ENCODE results near the gene BLTP3A.
"Not testable (repeated sequence)": the region's sequence is repeated elsewhere in the genome, so short reads cannot be mapped to it uniquely, and the experiment has no call there.

Gene BLTP3A

DNA sequence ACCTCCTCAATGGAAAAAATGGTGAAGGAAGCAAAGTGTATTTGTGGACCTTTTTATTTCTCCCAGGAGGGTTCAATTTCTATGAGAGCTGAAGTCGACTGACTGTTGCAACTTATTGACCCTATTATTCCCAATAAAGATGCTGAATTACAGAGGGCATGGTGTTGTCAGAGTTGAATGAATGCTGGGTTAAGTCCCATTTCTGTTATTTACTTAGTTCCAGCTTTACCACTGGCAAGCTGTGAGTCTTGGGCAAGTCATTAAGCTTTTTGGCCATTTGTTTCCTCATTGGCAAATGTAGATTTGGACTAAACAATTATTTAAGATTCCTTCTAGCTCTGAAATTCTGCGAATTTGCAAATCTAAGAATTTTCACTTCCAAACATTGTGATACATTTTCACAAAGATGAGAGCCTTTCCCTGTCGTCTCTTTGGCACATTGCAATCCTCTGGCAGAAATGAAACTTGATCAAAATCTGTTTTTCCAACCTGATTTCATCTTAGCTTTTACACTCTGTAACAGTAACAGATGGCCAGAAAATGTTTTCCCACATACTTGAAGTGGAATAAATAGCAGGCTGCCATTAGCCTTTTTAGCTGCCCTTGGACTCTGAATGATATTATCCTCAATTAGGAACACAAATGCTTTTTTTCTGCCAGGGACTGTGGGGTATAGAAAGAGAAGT is 21.3 kb downstream of the BLTP3A start:
- Histone ChIP-seq H3K9me3 (ENCODE audit: insufficient read depth, low read depth, low read length) (no peaks in the 10 kb centered on the region), H3K27me3 (ENCODE audit: insufficient read depth, low read length) (no peaks in the 10 kb centered on the region), H3K36me3 (ENCODE audit: insufficient read depth, low read depth, low read length) (no peaks in the 10 kb centered on the region), H3K9ac (ENCODE audit: low read depth, low read length) (no peak overlapping the region), H3K4me1 (ENCODE audit: insufficient read depth, low read length) (no peaks in the 10 kb centered on the region; the same call in 1 of the 2 replicates), H3K27ac (ENCODE audit: low read length) (no peak overlapping the region), H3K4me3 (ENCODE audit: low read length) (no peak overlapping the region)

DNA sequence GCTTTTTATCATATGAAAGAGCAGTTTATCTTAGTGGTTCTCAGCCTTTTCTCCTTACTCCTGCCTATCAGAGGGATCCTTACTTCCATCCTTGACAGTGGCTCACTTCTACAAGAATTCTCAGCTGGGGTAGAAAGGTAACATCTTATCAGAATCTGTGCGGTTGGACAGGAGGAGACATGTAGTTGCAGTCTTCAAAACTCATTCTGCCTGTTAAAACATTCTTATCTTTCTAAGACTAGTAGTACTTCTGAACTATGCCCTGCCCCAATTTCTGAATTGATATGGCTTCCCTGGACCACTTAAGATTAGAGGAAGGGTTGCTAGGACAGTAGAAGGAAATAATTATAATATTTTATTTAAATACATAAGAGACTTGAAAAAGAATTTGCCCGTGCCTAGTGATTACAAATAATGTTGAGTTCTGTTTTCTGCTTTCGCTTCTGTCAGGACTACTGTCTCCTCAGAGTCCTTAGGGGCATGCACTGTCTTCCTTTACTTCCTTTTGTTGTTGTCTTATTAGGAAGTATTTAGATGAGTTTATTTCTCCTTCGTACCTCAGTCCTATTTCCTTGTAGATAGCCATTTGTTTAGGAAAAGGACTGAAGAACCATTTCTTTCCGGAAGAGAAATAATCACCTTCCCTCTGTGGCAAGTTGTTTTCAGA is 24.9 kb downstream of the BLTP3A start:
- Histone ChIP-seq H3K27me3 (ENCODE audit: insufficient read depth, low read length) (no peaks in the 10 kb centered on the region), H3K4me3 (ENCODE audit: low read length) (no peak overlapping the region), H3K9me3 (ENCODE audit: insufficient read depth, low read depth, low read length) (no peaks in the 10 kb centered on the region), H3K4me1 (ENCODE audit: insufficient read depth, low read length) (no peaks in the 10 kb centered on the region), H3K27ac (ENCODE audit: low read length) (no peak overlapping the region), H3K36me3 (ENCODE audit: insufficient read depth, low read depth, low read length) (peaks cover 4% of the 10 kb centered on the region; the same call in 1 of the 2 replicates), H3K9ac (ENCODE audit: low read depth, low read length) (no peak overlapping the region)

DNA sequence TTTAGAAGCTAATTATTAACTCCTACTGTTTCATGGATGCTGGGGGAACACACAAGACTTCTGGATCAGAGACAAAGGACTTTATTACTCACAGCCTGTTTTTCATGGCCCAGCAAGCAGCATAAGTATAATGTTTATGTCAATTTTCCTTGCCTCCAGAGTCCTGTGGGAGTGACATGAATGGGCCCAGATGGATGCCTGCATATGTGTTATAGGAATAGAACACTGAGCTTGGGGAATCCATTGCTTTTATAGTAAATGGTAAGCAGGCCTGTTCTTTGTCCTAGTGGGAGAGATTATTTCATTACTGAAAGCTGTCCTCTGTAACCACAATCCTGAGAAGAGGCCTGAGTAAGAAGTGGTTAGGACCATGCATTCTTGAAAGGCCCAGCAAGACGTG is 25.6 kb downstream of the BLTP3A start:
- no peaks in the 10 kb centered on the region for H3K9me3 ChIP-seq (ENCODE audit: insufficient read depth, low read depth, low read length)
- H3K4me3 ChIP-seq (ENCODE audit: low read length): no peak overlapping the region
- peaks cover 8% of the 10 kb centered on the region; the same call in 1 of the 2 replicates for H3K36me3 ChIP-seq (ENCODE audit: insufficient read depth, low read depth, low read length)
- H3K27ac ChIP-seq (ENCODE audit: low read length): no peak overlapping the region
- H3K27me3 ChIP-seq (ENCODE audit: insufficient read depth, low read length): no peaks in the 10 kb centered on the region
- no peak overlapping the region for H3K9ac ChIP-seq (ENCODE audit: low read depth, low read length)
- H3K4me1 ChIP-seq (ENCODE audit: insufficient read depth, low read length): no peaks in the 10 kb centered on the region

DNA sequence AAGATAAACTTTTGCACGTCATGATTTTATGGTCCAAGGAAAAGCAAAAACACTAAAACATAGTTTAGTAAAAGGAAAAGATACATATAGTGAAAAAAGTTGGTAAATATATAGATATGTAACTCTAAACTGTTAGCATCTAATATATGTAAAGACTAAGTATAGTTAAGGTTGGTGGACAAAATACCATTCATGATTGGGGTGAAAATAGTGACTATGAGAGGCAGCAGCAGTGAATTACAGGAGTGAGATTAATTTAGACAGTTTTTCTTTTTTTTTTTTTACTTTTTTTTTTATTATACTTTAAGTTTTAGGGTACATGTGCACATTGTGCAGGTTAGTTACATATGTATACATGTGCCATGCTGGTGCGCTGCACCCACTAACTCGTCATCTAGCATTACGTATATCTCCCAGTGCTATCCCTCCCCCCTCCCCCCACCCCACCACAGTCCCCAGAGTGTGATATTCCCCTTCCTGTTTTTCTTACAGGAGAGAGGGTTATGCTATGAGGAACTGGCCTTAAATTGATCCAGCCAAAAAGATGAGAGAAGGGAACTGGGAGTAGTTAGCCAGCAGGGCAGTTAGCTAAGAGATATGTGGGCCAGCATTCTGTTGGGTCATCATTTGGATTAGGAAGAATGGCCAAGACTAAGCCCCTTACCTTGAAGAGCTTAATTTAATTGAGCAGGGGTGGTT is 27.1 kb downstream of the BLTP3A start:
- H3K27ac ChIP-seq (ENCODE audit: low read length); H3K9me3 ChIP-seq (ENCODE audit: insufficient read depth, low read depth, low read length); H3K9ac ChIP-seq (ENCODE audit: low read depth, low read length); H3K27me3 ChIP-seq (ENCODE audit: insufficient read depth, low read length); H3K4me1 ChIP-seq (ENCODE audit: insufficient read depth, low read length); H3K4me3 ChIP-seq (ENCODE audit: low read length): not testable (repeated sequence)
- peaks cover 22% of the 10 kb centered on the region; the same call in 1 of the 2 replicates for H3K36me3 ChIP-seq (ENCODE audit: insufficient read depth, low read depth, low read length)

DNA sequence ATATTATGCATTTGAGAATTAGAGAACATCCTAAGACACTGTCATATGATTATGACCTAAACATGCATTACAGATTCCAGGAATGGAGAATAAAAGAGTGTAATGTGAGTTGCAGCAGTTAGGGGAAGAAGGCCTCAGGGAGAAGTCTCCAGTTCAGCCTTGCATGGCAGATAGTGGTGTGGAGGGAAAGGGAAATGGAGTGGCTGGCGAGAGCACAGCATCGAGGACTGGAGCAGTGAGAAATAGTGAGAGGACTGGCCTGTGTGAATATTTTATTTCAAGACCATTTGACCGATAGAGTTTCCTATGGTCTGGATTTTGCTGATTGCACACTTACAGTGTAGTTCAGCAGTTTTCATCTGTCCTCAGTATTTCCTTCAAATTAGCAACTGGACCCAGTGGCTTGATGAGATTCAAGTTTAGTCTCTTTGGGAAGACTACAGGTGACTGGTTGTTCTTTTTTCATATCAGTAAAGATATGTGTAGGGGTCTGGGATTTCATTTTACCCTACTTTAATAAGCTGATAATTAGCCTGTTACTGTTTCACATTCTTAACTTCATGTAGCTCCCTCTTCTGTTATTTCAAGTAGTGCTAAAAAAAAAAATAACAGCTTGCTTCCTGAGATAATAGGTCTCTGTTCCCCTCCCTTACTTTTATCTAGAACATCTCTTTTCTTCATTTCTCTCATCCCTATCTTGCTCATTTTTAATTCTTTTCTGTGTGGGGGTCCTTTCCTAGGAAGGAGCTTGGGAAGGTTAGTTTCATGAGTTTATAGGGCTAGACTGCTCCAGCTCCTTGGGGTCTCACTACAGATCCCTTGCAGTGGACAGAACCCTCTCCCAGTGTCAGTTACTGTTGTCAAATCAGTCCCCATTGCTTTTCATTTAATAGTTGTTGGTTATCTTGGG is 27.9 kb downstream of the BLTP3A start:
- Histone ChIP-seq H3K9ac (ENCODE audit: low read depth, low read length) (no peak overlapping the region), H3K27ac (ENCODE audit: low read length) (no peak overlapping the region), H3K4me3 (ENCODE audit: low read length) (no peak overlapping the region)

DNA sequence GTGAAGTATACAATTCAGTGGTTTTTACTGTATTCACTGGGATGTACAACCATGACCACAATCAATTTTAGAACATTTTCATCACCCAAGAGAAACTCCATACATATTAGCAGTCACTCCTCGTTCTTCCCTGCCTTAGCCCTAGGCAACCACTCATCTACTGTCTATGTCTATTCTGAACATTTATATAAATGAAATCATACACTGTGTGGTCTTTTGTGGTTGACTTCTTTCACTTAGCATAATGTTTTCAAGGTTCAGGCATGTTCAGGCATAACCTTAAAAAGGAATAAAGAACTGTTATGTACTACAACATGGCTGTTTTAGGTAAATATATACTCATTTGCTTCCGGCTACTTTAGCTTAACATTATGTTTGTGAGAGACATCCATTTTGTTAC is 37.3 kb downstream of the BLTP3A start:
- H3K36me3 ChIP-seq (ENCODE audit: insufficient read depth, low read depth, low read length): peaks cover 41% of the 10 kb centered on the region
- no peak overlapping the region for H3K27ac ChIP-seq (ENCODE audit: low read length)
- H3K9me3 ChIP-seq (ENCODE audit: insufficient read depth, low read depth, low read length): no peaks in the 10 kb centered on the region

More for the DNA sequence above, 27.9 kb downstream of the BLTP3A start:
- H3K27me3 ChIP-seq (ENCODE audit: insufficient read depth, low read length): no peaks in the 10 kb centered on the region
- H3K36me3 ChIP-seq (ENCODE audit: insufficient read depth, low read depth, low read length): peaks cover 24% of the 10 kb centered on the region; the same call in 1 of the 2 replicates
- no peaks in the 10 kb centered on the region for H3K9me3 ChIP-seq (ENCODE audit: insufficient read depth, low read depth, low read length)
- no peaks in the 10 kb centered on the region for H3K4me1 ChIP-seq (ENCODE audit: insufficient read depth, low read length)

DNA sequence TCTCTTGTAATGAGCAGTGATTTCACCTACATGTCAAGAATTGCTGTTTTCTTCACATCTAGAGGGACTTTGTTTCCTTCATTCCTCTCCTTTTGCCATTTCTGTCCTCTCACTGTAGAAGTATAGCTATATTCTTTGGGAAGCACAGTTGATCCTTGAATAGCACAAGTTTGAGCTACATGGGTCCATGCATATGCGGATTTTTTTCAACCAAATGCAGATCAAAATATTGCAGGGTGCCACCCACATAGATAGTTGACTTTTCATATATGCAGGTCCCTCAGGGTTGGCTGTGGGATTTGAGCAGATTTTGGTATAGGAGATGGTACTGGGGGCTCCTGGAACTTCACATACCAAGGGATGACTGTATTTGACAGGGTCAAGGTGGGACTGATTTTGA is 41.1 kb downstream of the BLTP3A start:
- no peak overlapping the region for H3K9ac ChIP-seq (ENCODE audit: low read depth, low read length)
- H3K36me3 ChIP-seq (ENCODE audit: insufficient read depth, low read depth, low read length): peaks cover 40% of the 10 kb centered on the region
- H3K27me3 ChIP-seq (ENCODE audit: insufficient read depth, low read length): no peaks in the 10 kb centered on the region
- no peaks in the 10 kb centered on the region for H3K9me3 ChIP-seq (ENCODE audit: insufficient read depth, low read depth, low read length)
- peak overlapping the region; percentile 32 for H3K27ac ChIP-seq (ENCODE audit: low read length)
- no peaks in the 10 kb centered on the region for H3K4me1 ChIP-seq (ENCODE audit: insufficient read depth, low read length)
- no peak overlapping the region for H3K4me3 ChIP-seq (ENCODE audit: low read length)

More for the DNA sequence above, 37.3 kb downstream of the BLTP3A start:
- Histone ChIP-seq H3K4me1 (ENCODE audit: insufficient read depth, low read length) (no peaks in the 10 kb centered on the region), H3K27me3 (ENCODE audit: insufficient read depth, low read length) (no peaks in the 10 kb centered on the region), H3K4me3 (ENCODE audit: low read length) (no peak overlapping the region), H3K9ac (ENCODE audit: low read depth, low read length) (no peak overlapping the region)

DNA sequence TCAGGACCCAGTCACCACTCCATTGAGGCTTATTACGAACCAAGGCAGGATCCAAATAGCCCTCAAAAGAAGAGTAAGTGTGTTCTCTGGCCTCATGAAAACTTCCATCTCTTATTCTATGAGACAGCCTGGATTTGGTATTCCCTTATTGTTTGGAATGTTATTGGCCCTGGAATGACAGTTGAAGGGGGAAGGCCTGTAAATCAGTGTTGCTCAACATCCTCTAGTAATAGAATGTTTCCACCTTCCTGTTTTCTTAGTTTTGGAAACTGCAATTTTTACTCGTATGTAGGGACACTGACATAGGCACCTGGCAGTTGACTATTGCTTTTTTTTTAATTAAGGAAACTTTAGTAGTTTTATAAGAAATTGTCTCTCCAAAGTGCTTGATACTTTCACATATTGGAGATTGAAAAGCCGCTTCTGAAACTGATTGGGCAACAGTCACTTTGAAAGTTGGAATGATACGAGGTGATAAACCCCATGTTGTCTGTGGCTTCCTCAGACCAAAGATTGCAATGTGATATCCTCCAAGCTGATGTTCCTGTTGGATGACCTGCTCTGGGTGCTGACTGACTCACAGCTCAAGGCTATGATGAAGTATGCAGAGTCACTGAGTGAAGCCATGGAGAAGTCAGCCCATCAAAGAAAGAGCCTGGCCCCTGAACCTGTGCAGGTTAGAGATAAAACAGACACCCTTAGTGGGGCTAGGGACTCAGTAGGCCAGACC is 43.1 kb downstream of the BLTP3A start:
- Histone ChIP-seq H3K9ac (ENCODE audit: low read depth, low read length) (no peak overlapping the region), H3K27me3 (ENCODE audit: insufficient read depth, low read length) (no peaks in the 10 kb centered on the region), H3K4me3 (ENCODE audit: low read length) (no peak overlapping the region), H3K4me1 (ENCODE audit: insufficient read depth, low read length) (no peaks in the 10 kb centered on the region), H3K27ac (ENCODE audit: low read length) (no peak overlapping the region), H3K36me3 (ENCODE audit: insufficient read depth, low read depth, low read length) (peaks cover 36% of the 10 kb centered on the region), H3K9me3 (ENCODE audit: insufficient read depth, low read depth, low read length) (no peaks in the 10 kb centered on the region)

DNA sequence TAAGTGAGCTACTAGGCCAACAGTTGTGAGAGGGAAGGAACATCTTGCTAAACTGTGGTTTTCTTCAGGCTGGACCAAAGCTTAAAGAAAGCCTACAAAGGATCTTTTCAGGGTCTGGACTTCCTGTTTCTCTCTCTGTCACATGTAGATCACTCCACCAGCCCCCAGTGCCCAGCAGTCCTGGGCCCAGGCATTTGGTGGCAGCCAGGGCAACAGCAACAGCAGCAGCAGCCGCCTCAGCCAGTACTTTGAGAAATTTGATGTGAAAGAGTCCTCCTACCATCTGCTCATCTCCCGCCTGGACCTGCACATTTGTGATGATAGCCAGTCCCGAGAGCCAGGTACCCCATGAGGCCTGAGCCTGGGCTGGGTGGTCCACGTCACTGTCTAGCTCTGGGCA is 44.1 kb downstream of the BLTP3A start:
- H3K27ac ChIP-seq (ENCODE audit: low read length): no peak overlapping the region
- no peaks in the 10 kb centered on the region for H3K27me3 ChIP-seq (ENCODE audit: insufficient read depth, low read length)
- H3K4me1 ChIP-seq (ENCODE audit: insufficient read depth, low read length): no peaks in the 10 kb centered on the region
- H3K4me3 ChIP-seq (ENCODE audit: low read length): no peak overlapping the region
- H3K36me3 ChIP-seq (ENCODE audit: insufficient read depth, low read depth, low read length): peaks cover 36% of the 10 kb centered on the region
- no peak overlapping the region for H3K9ac ChIP-seq (ENCODE audit: low read depth, low read length)
- H3K9me3 ChIP-seq (ENCODE audit: insufficient read depth, low read depth, low read length): no peaks in the 10 kb centered on the region

DNA sequence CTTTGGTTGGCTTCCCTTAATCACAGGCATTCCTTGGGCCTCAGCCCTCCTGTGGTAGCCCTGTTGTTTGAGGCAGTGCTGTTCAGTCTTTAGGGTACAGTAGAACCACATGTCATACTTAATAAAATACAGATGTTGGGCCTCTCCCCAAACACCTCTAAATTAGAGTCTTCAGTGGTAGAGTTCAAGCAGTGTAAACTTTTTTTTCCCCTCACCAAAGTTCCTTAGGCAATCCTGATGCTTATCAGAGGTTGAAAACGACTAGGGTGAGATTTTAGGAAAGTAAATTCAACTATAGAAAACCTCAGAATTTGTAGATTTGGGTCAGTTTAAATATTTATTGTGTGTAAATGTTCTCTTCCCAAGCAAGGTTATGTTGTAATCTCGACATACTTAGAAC is 44.6 kb downstream of the BLTP3A start:
- Histone ChIP-seq H3K9ac (ENCODE audit: low read depth, low read length) (no peak overlapping the region), H3K36me3 (ENCODE audit: insufficient read depth, low read depth, low read length) (peaks cover 36% of the 10 kb centered on the region), H3K27ac (ENCODE audit: low read length) (no peak overlapping the region), H3K4me1 (ENCODE audit: insufficient read depth, low read length) (no peaks in the 10 kb centered on the region), H3K4me3 (ENCODE audit: low read length) (no peak overlapping the region), H3K9me3 (ENCODE audit: insufficient read depth, low read depth, low read length) (no peaks in the 10 kb centered on the region), H3K27me3 (ENCODE audit: insufficient read depth, low read length) (no peaks in the 10 kb centered on the region)

DNA sequence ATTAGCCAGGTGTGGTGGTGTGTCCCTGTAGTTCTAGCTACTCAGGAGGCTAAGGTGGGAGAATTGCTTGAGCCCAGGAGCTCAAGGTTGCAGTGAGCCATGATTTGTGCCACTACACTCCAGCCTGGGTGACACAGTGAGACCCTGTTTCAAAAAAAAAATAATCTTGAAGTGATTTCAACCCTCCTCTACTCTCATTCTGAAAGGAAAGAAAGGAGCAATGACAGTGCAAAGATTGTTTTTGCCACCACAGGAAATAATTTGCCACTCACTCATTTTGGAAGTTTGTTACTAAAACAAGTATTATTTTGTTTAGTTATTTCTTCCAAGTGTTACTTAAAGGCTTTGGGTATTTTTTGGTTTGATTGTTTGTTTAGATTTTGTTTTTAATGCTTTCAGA is 45.6 kb downstream of the BLTP3A start:
- no peak overlapping the region for H3K4me3 ChIP-seq (ENCODE audit: low read length)
- H3K27ac ChIP-seq (ENCODE audit: low read length): no peak overlapping the region
- H3K36me3 ChIP-seq (ENCODE audit: insufficient read depth, low read depth, low read length): peaks cover 40% of the 10 kb centered on the region

More for the DNA sequence above, 45.6 kb downstream of the BLTP3A start:
- Histone ChIP-seq H3K4me1 (ENCODE audit: insufficient read depth, low read length) (no peaks in the 10 kb centered on the region), H3K9me3 (ENCODE audit: insufficient read depth, low read depth, low read length) (no peaks in the 10 kb centered on the region), H3K9ac (ENCODE audit: low read depth, low read length) (no peak overlapping the region), H3K27me3 (ENCODE audit: insufficient read depth, low read length) (no peaks in the 10 kb centered on the region)
